ENCODE data around the gene RBBP8NL. TPM values are rescaled to one million over a fixed set of nuclear protein-coding genes. Genes with fewer than 3 reads are reported as not detected.
A peak's percentile ranks its signal among the peaks of the same experiment; 100 is the strongest.

Gene RBBP8NL
- total and polyA plus RNA-seq, 2 of the 8 experiments (the other 6 are each of a cell fraction or from before 2014, with no cell fraction given): 0.43 to 0.48 TPM

DNA sequence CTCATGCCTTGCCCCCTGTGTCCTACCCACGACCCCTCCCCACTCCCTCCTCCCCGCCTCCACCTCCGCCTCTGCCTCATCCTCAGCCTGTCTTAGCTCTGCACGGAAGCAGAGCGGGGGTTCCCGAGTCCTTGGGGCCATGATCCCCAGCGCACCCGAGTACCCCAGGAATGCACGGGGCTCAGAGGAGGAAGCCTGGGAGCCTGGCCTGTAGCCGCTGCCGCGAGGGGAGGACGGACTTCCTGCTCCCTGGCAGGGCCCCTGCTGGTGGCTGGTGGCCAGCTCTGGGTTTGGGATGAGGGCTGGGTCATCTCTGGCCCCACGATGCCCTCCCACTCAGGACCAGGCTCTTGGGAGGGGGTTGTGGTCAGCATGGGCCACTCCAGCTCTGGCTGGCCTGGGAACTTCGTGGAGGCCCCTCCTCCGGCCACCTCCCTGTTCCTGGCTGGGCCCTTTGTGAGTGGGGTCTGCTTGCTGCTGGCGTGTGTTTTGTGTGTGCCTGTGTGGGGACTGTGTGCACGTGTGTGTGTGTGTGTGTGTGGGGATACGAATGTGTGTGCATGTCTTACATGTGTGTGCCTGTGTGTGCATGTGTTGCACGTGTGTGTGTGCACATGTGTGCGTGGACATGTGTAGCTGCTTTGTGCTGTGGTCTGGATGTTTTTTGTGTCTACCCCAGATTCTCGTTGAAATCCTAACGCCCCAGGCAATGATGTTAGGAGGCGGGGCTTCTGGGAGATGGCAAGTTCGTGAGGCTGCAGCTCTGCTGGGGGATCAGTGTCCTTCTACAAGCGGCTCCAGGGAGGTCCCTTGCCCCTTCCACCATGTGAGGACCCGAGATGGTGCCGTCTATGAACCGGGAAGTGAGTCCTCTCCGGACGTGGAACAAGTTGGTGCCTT is 1.3 kb upstream of the RBBP8NL start:
- no peaks in the 10 kb centered on the region for H3K36me3 ChIP-seq (ENCODE audit: control insufficient read depth in 2 of 4, insufficient read depth in 4 of 4, low read length in 3 of 4)
- peak overlapping the region; percentile 62 for H3K4ac ChIP-seq (replicated peaks; ENCODE audit: insufficient read length, low read depth, low read length)
- 81% methylated on average over 25 of the region's 31 CpGs; no CpG with 5 or more reads in 1 of the 2 experiments for WGBS, 2 experiments (ENCODE audit: extremely low coverage in 1 of 2, insufficient coverage in 1 of 2, insufficient read length in 1 of 2, insufficient replicate concordance in 2 of 2, low coverage in 1 of 2, low lambda C conversion rate in 2 of 2, missing lambda C conversion rate in 1 of 2)
- no peaks in the 10 kb centered on the region for H3K79me2 ChIP-seq (ENCODE audit: control insufficient read depth in 1 of 2, insufficient read depth in 2 of 2, low read length in 2 of 2)
- no peak overlapping the region for H3K14ac ChIP-seq (ENCODE audit: insufficient read length)
- peak overlapping the region; percentile 99; the same call in 1 of the 2 replicates for H2AK5ac ChIP-seq (ENCODE audit: low read depth, low read length)
- no peaks in the 10 kb centered on the region; a peak in 1 of 7 replicates for H3K27me3 ChIP-seq (replicated peaks in 1 of 4; ENCODE audit: control insufficient read depth in 3 of 4, extremely low read depth in 1 of 4, insufficient read depth in 3 of 4, low read length in 3 of 4)
- H2BK12ac ChIP-seq (ENCODE audit: low read depth, low read length): peak overlapping the region; percentile 98; the same call in 1 of the 2 replicates
- H3K23me2 ChIP-seq (ENCODE audit: low read depth, low read length): peaks cover 3% of the 10 kb centered on the region
- H3K4me3 ChIP-seq (ENCODE audit: extremely low read depth in 1 of 4, insufficient read depth in 2 of 4, low read depth in 3 of 4, low read length in 4 of 4): no peak overlapping the region
- peak overlapping the region; percentile 100 for H2BK20ac ChIP-seq (ENCODE audit: low read length)
- DNase-seq (ENCODE audit: low read depth in 1 of 2, low spot score in 2 of 2) (no peak), FAIRE-seq (no peak)
- H4K91ac ChIP-seq (replicated peaks; ENCODE audit: insufficient read length, low read length): peak overlapping the region; percentile 54
- ChIA-PET CTCF (ENCODE audit: partially characterized antibody) (interaction anchor here (0.5 to 10.8 kb wide), 11 partner anchors 9 to 188 kb away, joined by 3 to 104 read pairs (median 4); no protein-coding TSS in a partner anchor), POLR2A (ENCODE audit: partially characterized antibody) (no interaction called here)
- H4K8ac ChIP-seq (ENCODE audit: extremely low read depth, insufficient read depth, low read length): peak overlapping the region; percentile 4; the same call in 1 of the 2 replicates
- H2BK5ac ChIP-seq (ENCODE audit: low read depth, low read length): peak overlapping the region; percentile 60
- H4K20me1 ChIP-seq (replicated peaks in 1 of 2; ENCODE audit: control insufficient read depth in 1 of 2, insufficient read depth in 2 of 2, low read length in 2 of 2): no peaks in the 10 kb centered on the region
- no peaks in the 10 kb centered on the region for H3K9me3 ChIP-seq (ENCODE audit: insufficient read depth in 2 of 2, low read depth in 1 of 2, low read length in 1 of 2)
- no peak overlapping the region for H3K23ac ChIP-seq (ENCODE audit: insufficient read length)
- H3K79me1 ChIP-seq (ENCODE audit: low read depth, low read length): no peaks in the 10 kb centered on the region
- H3K56ac ChIP-seq (replicated peaks; ENCODE audit: insufficient read length, low read depth, low read length): no peak overlapping the region
- H3K9ac ChIP-seq (replicated peaks in 1 of 4; ENCODE audit: extremely low read depth in 1 of 4, low read depth in 3 of 4, low read length in 3 of 4): peak overlapping the region in 1 of 4 experiments; percentile 14; a peak in 1 of 7 replicates
- peak overlapping the region; percentile 87 for H3K18ac ChIP-seq (ENCODE audit: extremely low read depth, low read length)
- H3K4me2 ChIP-seq (ENCODE audit: insufficient read depth in 1 of 2, low read depth in 2 of 2, low read length in 2 of 2): no peak overlapping the region
- no peak overlapping the region for H2BK120ac ChIP-seq (replicated peaks; ENCODE audit: low read depth, low read length)
- no peak overlapping the region; the same call in 1 of the 2 replicates for H2AFZ ChIP-seq (ENCODE audit: low read length)
- H4K5ac ChIP-seq (ENCODE audit: insufficient read length, low read depth, low read length): no peak overlapping the region
- H3K4me1 ChIP-seq (replicated peaks in 1 of 4; ENCODE audit: control insufficient read depth in 3 of 4, insufficient read depth in 4 of 4, low read length in 3 of 4): peaks cover 0 to 40% (median 31%) of the 10 kb centered on the region in 4 experiments; a peak in 6 of 7 replicates
- 0 out of 2 replicates have a peak overlapping the region, but pooled peaks have one; percentile 0 for H3K27ac ChIP-seq (ENCODE audit: low read depth, low read length)
- peak overlapping the region; percentile 100 for H2BK15ac ChIP-seq (ENCODE audit: low read length)
- no peak for TF ChIP-seq EGR1 (IDR thresholded peaks at IDR 0.05; ENCODE audit: borderline replicate concordance, low read depth, low read length)
- no peak for TF ChIP-seq ASH2L (IDR thresholded peaks at IDR 0.05; ENCODE audit: low read length)
- no peak for TF ChIP-seq ZNF274 (IDR thresholded peaks at IDR 0.05; ENCODE audit: borderline replicate concordance, extremely low read depth, low read length)
- TF ChIP-seq EZH2 (IDR thresholded peaks at IDR 0.05; ENCODE audit: low read depth, low read length, severe bottlenecking): no peak
- TF ChIP-seq HDAC2 (IDR thresholded peaks at IDR 0.05; ENCODE audit: borderline replicate concordance in 1 of 2, low read depth in 2 of 2, low read length in 2 of 2): no peak
- TF ChIP-seq SIN3A (conservative IDR thresholded peaks at IDR 0.05 in 1 of 2, IDR thresholded peaks at IDR 0.05 in 1 of 2; ENCODE audit: low read depth in 1 of 2, low read length in 2 of 2): no peak
- TF ChIP-seq CTBP2 (IDR thresholded peaks at IDR 0.05; ENCODE audit: borderline replicate concordance, insufficient read depth, insufficient read length, low read length): no peak
- TF ChIP-seq BCL11A (IDR thresholded peaks at IDR 0.05; ENCODE audit: low read depth in 2 of 2, low read length in 2 of 2): no peak
- TF ChIP-seq TAF1 (IDR thresholded peaks at IDR 0.05; ENCODE audit: low read depth, low read length): no peak
- no peak for TF ChIP-seq NANOG (IDR thresholded peaks at IDR 0.05; ENCODE audit: insufficient read depth, low read depth, low read length, poor library complexity, severe bottlenecking)

Measured in H1 (cell line).